GM12874 (cell line): Measurements from ENCODE around the gene SETBP1.

Source experiments
- TF ChIP-seq, protein P1 (sequence below): IDR thresholded peaks from 2 replicates; pipeline ENCODE4 v1.5.1; 2011; ENCODE audit warnings: low read depth, mild to moderate bottlenecking, control low read depth, low read length, moderate library complexity; ENCODE audit not compliant: insufficient read depth

SETBP1 gene

GRCh38 chr18:44715842-44716241 lies 35.2 kb downstream of the SETBP1 start:
- TF ChIP-seq, protein P1, sequence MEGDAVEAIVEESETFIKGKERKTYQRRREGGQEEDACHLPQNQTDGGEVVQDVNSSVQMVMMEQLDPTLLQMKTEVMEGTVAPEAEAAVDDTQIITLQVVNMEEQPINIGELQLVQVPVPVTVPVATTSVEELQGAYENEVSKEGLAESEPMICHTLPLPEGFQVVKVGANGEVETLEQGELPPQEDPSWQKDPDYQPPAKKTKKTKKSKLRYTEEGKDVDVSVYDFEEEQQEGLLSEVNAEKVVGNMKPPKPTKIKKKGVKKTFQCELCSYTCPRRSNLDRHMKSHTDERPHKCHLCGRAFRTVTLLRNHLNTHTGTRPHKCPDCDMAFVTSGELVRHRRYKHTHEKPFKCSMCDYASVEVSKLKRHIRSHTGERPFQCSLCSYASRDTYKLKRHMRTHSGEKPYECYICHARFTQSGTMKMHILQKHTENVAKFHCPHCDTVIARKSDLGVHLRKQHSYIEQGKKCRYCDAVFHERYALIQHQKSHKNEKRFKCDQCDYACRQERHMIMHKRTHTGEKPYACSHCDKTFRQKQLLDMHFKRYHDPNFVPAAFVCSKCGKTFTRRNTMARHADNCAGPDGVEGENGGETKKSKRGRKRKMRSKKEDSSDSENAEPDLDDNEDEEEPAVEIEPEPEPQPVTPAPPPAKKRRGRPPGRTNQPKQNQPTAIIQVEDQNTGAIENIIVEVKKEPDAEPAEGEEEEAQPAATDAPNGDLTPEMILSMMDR, result no peak

GRCh38 chr18:44716697-44717163 lies 36.0 kb downstream of the SETBP1 start:
- TF ChIP-seq, protein P1, result no peak

DNA sequence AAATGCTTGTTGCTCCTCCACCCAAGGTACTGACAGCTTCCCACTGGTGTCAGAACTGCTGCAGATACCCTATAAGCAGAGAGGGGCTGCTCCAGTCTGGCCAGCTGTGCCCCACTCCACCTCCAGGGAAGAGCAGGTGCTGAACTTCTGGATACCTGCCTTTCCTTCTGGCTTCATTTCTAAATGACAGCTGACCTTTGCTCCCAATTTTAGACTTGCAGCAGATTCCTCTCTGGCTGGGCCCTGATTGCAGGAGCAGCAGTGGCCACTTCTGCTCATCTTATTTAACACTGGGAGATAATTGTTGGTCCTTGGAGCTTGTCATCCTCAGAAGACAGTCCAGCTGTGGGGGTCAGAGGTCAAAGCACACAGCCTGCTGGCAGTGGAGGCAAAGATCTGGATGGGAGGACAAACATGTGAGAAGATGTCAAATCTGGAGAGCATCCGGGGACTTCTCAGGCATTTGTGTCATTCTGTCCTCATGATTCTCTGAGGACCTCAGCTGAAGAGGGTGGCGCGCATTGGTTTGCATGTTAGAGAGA lies 38.9 kb downstream of the SETBP1 start:
- TF ChIP-seq, protein P1, result no peak

DNA sequence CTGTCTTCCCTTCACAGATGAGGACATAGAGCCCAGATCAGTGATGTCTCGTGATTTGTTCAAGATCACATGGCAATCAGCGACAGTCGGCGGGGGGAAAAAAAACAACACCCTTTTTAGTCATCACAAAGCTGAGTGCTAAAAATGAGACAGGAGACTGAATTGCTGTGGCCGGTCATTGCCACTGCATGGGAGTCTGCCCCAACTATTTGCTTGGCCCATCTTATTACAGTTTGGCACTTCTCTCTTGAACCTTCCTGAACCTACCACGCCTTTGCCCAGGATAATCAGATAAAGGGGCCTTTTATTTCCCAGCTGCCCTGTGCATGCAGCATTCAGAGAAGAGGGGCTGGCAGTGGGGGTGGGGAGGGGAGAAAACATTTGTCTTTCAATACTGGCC lies 42.7 kb downstream of the SETBP1 start:
- TF ChIP-seq, protein P1, result peak; percentile 26; the same call in 1 of the 2 replicates

- TF ChIP-seq, protein P1, result no peak
These were observed 43.6 kb downstream of the SETBP1 start for GRCh38 chr18:44724105-44724778.

- TF ChIP-seq, protein P1, result no peak
These were observed 44.8 kb downstream of the SETBP1 start for GRCh38 chr18:44725300-44726058.

DNA sequence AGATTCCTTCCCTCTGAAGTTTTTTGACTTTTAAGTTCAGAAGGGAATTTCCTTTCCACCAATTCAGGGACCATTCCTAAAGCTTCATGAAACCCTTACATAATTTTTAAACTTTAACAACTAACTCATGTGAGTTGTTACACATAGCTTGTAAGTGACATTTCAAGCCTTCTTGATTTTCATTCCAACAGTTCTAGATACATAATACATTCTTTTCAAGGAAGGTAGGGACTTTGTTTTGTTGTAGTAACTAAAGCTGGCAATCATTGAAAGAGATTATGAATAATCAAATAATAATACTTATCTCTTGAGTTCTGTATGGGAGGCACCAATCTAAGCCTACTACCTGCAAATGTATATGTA lies 45.4 kb downstream of the SETBP1 start:
- TF ChIP-seq, protein P1, result no peak
